Smooth muscle cell (in vitro differentiated cells): ENCODE data around the gene B4GALNT4. TPM values are rescaled to one million over a fixed set of nuclear protein-coding genes. Genes with fewer than 3 reads are reported as not detected.

Experiments
- DNase-seq: peaks from one replicate; lab custom pipeline; 2025; ENCODE audit not compliant: unreplicated experiment; lab: John Stamatoyannopoulos, UW
- H2AFZ ChIP-seq: fragments of 200-600 bp; sonication (generic); 2 replicates; pipeline ENCODE4 v1.6.0; 2016; ENCODE audit warnings: antibody characterized with exemption, low read depth, mild to moderate bottlenecking
- H3F3A ChIP-seq: fragments of 200-600 bp; sonication (generic); 2 replicates; pipeline ENCODE4 v1.6.0; 2017; ENCODE audit warnings: antibody characterized with exemption, low read depth
- H3K27ac ChIP-seq: fragments of 200-600 bp; sonication (generic); 2 replicates; pipeline ENCODE4 v1.5.1; 2016; ENCODE audit warnings: low read depth, mild to moderate bottlenecking
- H3K27me3 ChIP-seq: fragments of 200-600 bp; sonication (generic); 2 replicates; pipeline ENCODE4 v1.6.1; 2016; ENCODE audit warnings: low read depth, mild to moderate bottlenecking
- H3K36me3 ChIP-seq: fragments of 200-600 bp; sonication (generic); 2 replicates; pipeline ENCODE4 v1.5.1; 2016; ENCODE audit warnings: low read depth
- H3K4me1 ChIP-seq: fragments of 200-600 bp; sonication (generic); 2 replicates; pipeline ENCODE4 v1.5.1; 2016; ENCODE audit warnings: low read depth
- H3K4me2 ChIP-seq: fragments of 200-600 bp; sonication (generic); 2 replicates; pipeline ENCODE4 v1.6.0; 2016; ENCODE audit warnings: mild to moderate bottlenecking
- H3K4me3 ChIP-seq: fragments of 200-600 bp; sonication (generic); 2 replicates; pipeline ENCODE4 v1.5.1; 2016; ENCODE audit warnings: mild to moderate bottlenecking
- H3K79me2 ChIP-seq: fragments of 200-600 bp; sonication (generic); 2 replicates; pipeline ENCODE4 v1.6.0; 2016; ENCODE audit warnings: low read depth, mild to moderate bottlenecking
- H3K9ac ChIP-seq: fragments of 200-600 bp; sonication (generic); 2 replicates; pipeline ENCODE4 v1.6.0; 2016; ENCODE audit warnings: low read depth
- H3K9me3 ChIP-seq: fragments of 200-600 bp; sonication (generic); replicated peaks from 2 replicates; pipeline ENCODE4 v1.5.1; 2016; ENCODE audit warnings: low read depth
- H4K20me1 ChIP-seq: fragments of 200-600 bp; sonication (generic); 2 replicates; pipeline ENCODE4 v1.6.0; 2016; ENCODE audit warnings: low read depth
- CTCF ChIP-seq: fragments of 200-600 bp; sonication (generic); IDR thresholded peaks from 2 replicates; pipeline ENCODE4 v1.5.1; 2017; ENCODE audit warnings: borderline replicate concordance, mild to moderate bottlenecking, antibody characterized with exemption; ENCODE audit not compliant: insufficient read depth, poor library complexity, severe bottlenecking
- whole genome bisulfite sequencing: methylation state at CpG from one replicate; pipeline ENCODE4 v1.1.7; 2016; ENCODE audit warnings: low lambda C conversion rate; 5-methylcytosine and 5-hydroxymethylcytosine counted together
- polyA plus RNA-seq: library from polyadenylated mRNA; unstranded; fragments of >200 nt; fragmentation: Nextera tagmentation; extraction: Ambion mirVana; gene quantifications from 2 replicates; pipeline ENCODE4 v1.2.1, GENCODE V29; 2016
- total RNA-seq: library from RNA; depleted of rRNA; stranded (reverse); fragments of >200 nt; gene quantifications from 2 replicates; pipeline ENCODE4 v1.2.3, GENCODE V29; 2014

Gene B4GALNT4
- total and polyA plus RNA-seq, 2 experiments from 2014 or later: 21.9 to 45.8 TPM

GRCh38 chr11:395866-396265, 26.6 kb downstream of the B4GALNT4 start:
- no peaks in the 10 kb centered on the region for H3K36me3 ChIP-seq
- no peaks in the 10 kb centered on the region for H3K27me3 ChIP-seq
- peak overlapping the region; percentile 85 for H3K4me2 ChIP-seq
- peaks cover 17% of the 10 kb centered on the region for H3K4me1 ChIP-seq
- H3K9me3 ChIP-seq: no peaks in the 10 kb centered on the region
- no peak for TF ChIP-seq CTCF
- WGBS: 88% methylated on average over 10 of the region's 11 CpGs
- no peak overlapping the region for H3K27ac ChIP-seq
- no peak for DNase-seq
- H2AFZ ChIP-seq: no peak overlapping the region
- H4K20me1 ChIP-seq: peaks cover 7% of the 10 kb centered on the region
- no peaks in the 10 kb centered on the region for H3F3A ChIP-seq
- no peaks in the 10 kb centered on the region for H3K79me2 ChIP-seq
- H3K9ac ChIP-seq: no peak overlapping the region
- peak overlapping the region; percentile 60 for H3K4me3 ChIP-seq

GRCh38 chr11:396511-396947, 27.2 kb downstream of the B4GALNT4 start:
- TF ChIP-seq CTCF: peak; percentile 18
- Histone ChIP-seq H3K9ac (no peak overlapping the region), H3K27me3 (no peaks in the 10 kb centered on the region), H4K20me1 (peaks cover 7% of the 10 kb centered on the region), H2AFZ (no peak overlapping the region), H3K4me1 (peaks cover 17% of the 10 kb centered on the region), H3K9me3 (no peaks in the 10 kb centered on the region), H3K27ac (no peak overlapping the region), H3F3A (no peaks in the 10 kb centered on the region), H3K36me3 (no peaks in the 10 kb centered on the region), H3K79me2 (no peaks in the 10 kb centered on the region), H3K4me2 (no peak overlapping the region), H3K4me3 (no peak overlapping the region)
- 88% methylated on average over 23 of the region's 23 CpGs for WGBS
- DNase-seq: no peak

- Histone ChIP-seq H3K4me1 (peaks cover 17% of the 10 kb centered on the region), H3K4me2 (no peak overlapping the region), H4K20me1 (peaks cover 7% of the 10 kb centered on the region), H3K27ac (no peak overlapping the region), H2AFZ (no peak overlapping the region), H3K9me3 (no peaks in the 10 kb centered on the region), H3K4me3 (no peak overlapping the region), H3K27me3 (no peaks in the 10 kb centered on the region), H3K36me3 (no peaks in the 10 kb centered on the region), H3F3A (no peaks in the 10 kb centered on the region), H3K79me2 (no peaks in the 10 kb centered on the region), H3K9ac (no peak overlapping the region)
- no peak for TF ChIP-seq CTCF
- whole genome bisulfite sequencing: 97% methylated on average over 27 of the region's 43 CpGs
- no peak for DNase-seq
Observed at GRCh38 chr11:396948-397548, 27.7 kb downstream of the B4GALNT4 start.

- H3K4me3 ChIP-seq: no peak overlapping the region
- 97% methylated on average over 19 of the region's 20 CpGs for WGBS
- no peak overlapping the region for H3K9ac ChIP-seq
- H3K79me2 ChIP-seq: no peaks in the 10 kb centered on the region
- no peak for DNase-seq
- H3K4me2 ChIP-seq: no peak overlapping the region
- no peaks in the 10 kb centered on the region for H3K36me3 ChIP-seq
- TF ChIP-seq CTCF: no peak
- H3K4me1 ChIP-seq: peaks cover 5% of the 10 kb centered on the region
- no peaks in the 10 kb centered on the region for H3K27me3 ChIP-seq
- H3K27ac ChIP-seq: no peak overlapping the region
- H3K9me3 ChIP-seq: no peaks in the 10 kb centered on the region
- H4K20me1 ChIP-seq: peaks cover 7% of the 10 kb centered on the region
- H2AFZ ChIP-seq: no peak overlapping the region
- no peaks in the 10 kb centered on the region for H3F3A ChIP-seq
Observed at GRCh38 chr11:398826-399225, 29.5 kb downstream of the B4GALNT4 start.
